Smooth muscle cell (in vitro differentiated cells): ENCODE data around the gene EMCN. TPM values are rescaled to one million over a fixed set of nuclear protein-coding genes. Genes with fewer than 3 reads are reported as not detected.

Source experiments
- DNase-seq: peaks from one replicate; lab custom pipeline; 2025; ENCODE audit not compliant: unreplicated experiment; lab: John Stamatoyannopoulos, UW
- H2AFZ ChIP-seq: fragments of 200-600 bp; sonication (generic); 2 replicates; pipeline ENCODE4 v1.6.0; 2016; ENCODE audit warnings: antibody characterized with exemption, low read depth, mild to moderate bottlenecking
- H3F3A ChIP-seq: fragments of 200-600 bp; sonication (generic); 2 replicates; pipeline ENCODE4 v1.6.0; 2017; ENCODE audit warnings: antibody characterized with exemption, low read depth
- H3K27ac ChIP-seq: fragments of 200-600 bp; sonication (generic); 2 replicates; pipeline ENCODE4 v1.5.1; 2016; ENCODE audit warnings: low read depth, mild to moderate bottlenecking
- H3K27me3 ChIP-seq: fragments of 200-600 bp; sonication (generic); 2 replicates; pipeline ENCODE4 v1.6.1; 2016; ENCODE audit warnings: low read depth, mild to moderate bottlenecking
- H3K36me3 ChIP-seq: fragments of 200-600 bp; sonication (generic); 2 replicates; pipeline ENCODE4 v1.5.1; 2016; ENCODE audit warnings: low read depth
- H3K4me1 ChIP-seq: fragments of 200-600 bp; sonication (generic); 2 replicates; pipeline ENCODE4 v1.5.1; 2016; ENCODE audit warnings: low read depth
- H3K4me2 ChIP-seq: fragments of 200-600 bp; sonication (generic); 2 replicates; pipeline ENCODE4 v1.6.0; 2016; ENCODE audit warnings: mild to moderate bottlenecking
- H3K4me3 ChIP-seq: fragments of 200-600 bp; sonication (generic); 2 replicates; pipeline ENCODE4 v1.5.1; 2016; ENCODE audit warnings: mild to moderate bottlenecking
- H3K79me2 ChIP-seq: fragments of 200-600 bp; sonication (generic); 2 replicates; pipeline ENCODE4 v1.6.0; 2016; ENCODE audit warnings: low read depth, mild to moderate bottlenecking
- H3K9ac ChIP-seq: fragments of 200-600 bp; sonication (generic); 2 replicates; pipeline ENCODE4 v1.6.0; 2016; ENCODE audit warnings: low read depth
- H3K9me3 ChIP-seq: fragments of 200-600 bp; sonication (generic); replicated peaks from 2 replicates; pipeline ENCODE4 v1.5.1; 2016; ENCODE audit warnings: low read depth
- H4K20me1 ChIP-seq: fragments of 200-600 bp; sonication (generic); 2 replicates; pipeline ENCODE4 v1.6.0; 2016; ENCODE audit warnings: low read depth
- CTCF ChIP-seq: fragments of 200-600 bp; sonication (generic); IDR thresholded peaks from 2 replicates; pipeline ENCODE4 v1.5.1; 2017; ENCODE audit warnings: borderline replicate concordance, mild to moderate bottlenecking, antibody characterized with exemption; ENCODE audit not compliant: insufficient read depth, poor library complexity, severe bottlenecking
- WGBS: methylation state at CpG from one replicate; pipeline ENCODE4 v1.1.7; 2016; ENCODE audit warnings: low lambda C conversion rate; 5-methylcytosine and 5-hydroxymethylcytosine counted together
- polyA plus RNA-seq: library from polyadenylated mRNA; unstranded; fragments of >200 nt; fragmentation: Nextera tagmentation; extraction: Ambion mirVana; gene quantifications from 2 replicates; pipeline ENCODE4 v1.2.1, GENCODE V29; 2016
- total RNA-seq: library from RNA; depleted of rRNA; stranded (reverse); fragments of >200 nt; gene quantifications from 2 replicates; pipeline ENCODE4 v1.2.3, GENCODE V29; 2014

EMCN gene
- total and polyA plus RNA-seq, 2 experiments from 2014 or later = not detected

GRCh38 chr4:100495074-100495473 is 22.7 kb downstream of the EMCN start:
- H3F3A ChIP-seq = peaks cover 4% of the 10 kb centered on the region
- no peaks in the 10 kb centered on the region for H3K36me3 ChIP-seq
- H2AFZ ChIP-seq = no peak overlapping the region
- H3K27me3 ChIP-seq = no peaks in the 10 kb centered on the region
- H3K27ac ChIP-seq = no peak overlapping the region
- no peak overlapping the region for H3K4me3 ChIP-seq
- peaks cover 4% of the 10 kb centered on the region for H3K9me3 ChIP-seq
- WGBS = 91% methylated on average over 1 of the region's 1 CpG
- H3K4me2 ChIP-seq = no peak overlapping the region
- no peak overlapping the region for H3K9ac ChIP-seq
- no peak for TF ChIP-seq CTCF
- H3K4me1 ChIP-seq = peaks cover 9% of the 10 kb centered on the region
- DNase-seq = no peak
- H3K79me2 ChIP-seq = no peaks in the 10 kb centered on the region
- H4K20me1 ChIP-seq = no peaks in the 10 kb centered on the region

- TF ChIP-seq CTCF = no peak
- peak overlapping the region; percentile 14 for H2AFZ ChIP-seq
- H3K4me3 ChIP-seq = no peak overlapping the region
- H4K20me1 ChIP-seq = no peaks in the 10 kb centered on the region
- no peak for DNase-seq
- H3K9ac ChIP-seq = no peak overlapping the region
- no peak overlapping the region for H3K4me2 ChIP-seq
- peaks cover 4% of the 10 kb centered on the region for H3F3A ChIP-seq
- no peaks in the 10 kb centered on the region for H3K36me3 ChIP-seq
- H3K27me3 ChIP-seq = no peaks in the 10 kb centered on the region
- H3K27ac ChIP-seq = peak overlapping the region; percentile 49
- no peaks in the 10 kb centered on the region for H3K79me2 ChIP-seq
- peaks cover 4% of the 10 kb centered on the region for H3K9me3 ChIP-seq
- peaks cover 3% of the 10 kb centered on the region for H3K4me1 ChIP-seq
Observed at GRCh38 chr4:100494166-100494565, 23.7 kb downstream of the EMCN start.

GRCh38 chr4:100493756-100494155 is 24.1 kb downstream of the EMCN start:
- no peaks in the 10 kb centered on the region for H3K4me1 ChIP-seq
- no peak overlapping the region for H3K4me3 ChIP-seq
- TF ChIP-seq CTCF = no peak
- peak overlapping the region; percentile 14 for H2AFZ ChIP-seq
- no peaks in the 10 kb centered on the region for H4K20me1 ChIP-seq
- DNase-seq = no peak
- peaks cover 4% of the 10 kb centered on the region for H3F3A ChIP-seq
- H3K9ac ChIP-seq = no peak overlapping the region
- H3K27me3 ChIP-seq = no peaks in the 10 kb centered on the region
- H3K4me2 ChIP-seq = no peak overlapping the region
- no peaks in the 10 kb centered on the region for H3K36me3 ChIP-seq
- H3K9me3 ChIP-seq = peaks cover 4% of the 10 kb centered on the region
- no peaks in the 10 kb centered on the region for H3K79me2 ChIP-seq
- peak overlapping the region; percentile 49 for H3K27ac ChIP-seq

- Histone ChIP-seq H3K4me2 (no peak overlapping the region), H3K27ac (no peak overlapping the region), H3K4me3 (no peak overlapping the region), H3K27me3 (no peaks in the 10 kb centered on the region), H3K9me3 (peaks cover 4% of the 10 kb centered on the region), H3K9ac (no peak overlapping the region), H3K36me3 (no peaks in the 10 kb centered on the region), H3F3A (peaks cover 4% of the 10 kb centered on the region), H3K79me2 (no peaks in the 10 kb centered on the region), H2AFZ (no peak overlapping the region), H3K4me1 (no peaks in the 10 kb centered on the region), H4K20me1 (no peaks in the 10 kb centered on the region)
- TF ChIP-seq CTCF = no peak
- DNase-seq = no peak
Observed at GRCh38 chr4:100492129-100492528, 25.7 kb downstream of the EMCN start.
